ENCODE measurements around the gene ZFYVE28.
A peak's percentile ranks its signal among the peaks of the same experiment; 100 is the strongest.
"Not testable (repeated sequence)": the region's sequence is repeated elsewhere in the genome, so short reads cannot be mapped to it uniquely, and the experiment has no call there.

The ZFYVE28 gene

GRCh38 chr4:2417765-2418649 is at the start of gene ZFYVE28:
ZFYVE28 (minus strand) TSS chr4:2418645; CDS start chr4:2418323, 322 bp downstream.
- DNase-seq (ENCODE audit: low read depth): no peak

- not testable (repeated sequence) for DNase-seq (ENCODE audit: low read depth)
Measured at GRCh38 chr4:2465544-2465943, 47.1 kb upstream of the ZFYVE28 start.

- DNase-seq (ENCODE audit: low read depth): no peak
Measured at GRCh38 chr4:2465032-2465431, 46.6 kb upstream of the ZFYVE28 start.

- no peak for DNase-seq (ENCODE audit: low read depth)
Measured at GRCh38 chr4:2462992-2463762, 44.7 kb upstream of the ZFYVE28 start.

- DNase-seq (ENCODE audit: low read depth): peak; percentile 42
Measured at GRCh38 chr4:2462218-2462991, 44.0 kb upstream of the ZFYVE28 start.

GRCh38 chr4:2461246-2461960 is 43.0 kb upstream of the ZFYVE28 start:
- no peak for DNase-seq (ENCODE audit: low read depth)

GRCh38 chr4:2459589-2460349 is 41.3 kb upstream of the ZFYVE28 start:
- DNase-seq (ENCODE audit: low read depth): no peak

GRCh38 chr4:2458546-2459491 is 40.4 kb upstream of the ZFYVE28 start:
- DNase-seq (ENCODE audit: low read depth): no peak

GRCh38 chr4:2457481-2458295 is 39.2 kb upstream of the ZFYVE28 start:
- DNase-seq (ENCODE audit: low read depth): no peak

- DNase-seq (ENCODE audit: low read depth): no peak
Measured at GRCh38 chr4:2451821-2452785, 33.7 kb upstream of the ZFYVE28 start.

- no peak for DNase-seq (ENCODE audit: low read depth)
Measured at GRCh38 chr4:2451036-2451520, 32.6 kb upstream of the ZFYVE28 start.

GRCh38 chr4:2450394-2451035 is 32.1 kb upstream of the ZFYVE28 start:
- DNase-seq (ENCODE audit: low read depth): no peak

- DNase-seq (ENCODE audit: low read depth): no peak
Measured at GRCh38 chr4:2449511-2450392, 31.3 kb upstream of the ZFYVE28 start.

- DNase-seq (ENCODE audit: low read depth): no peak
Measured at GRCh38 chr4:2449051-2449450, 30.6 kb upstream of the ZFYVE28 start.

- no peak for DNase-seq (ENCODE audit: low read depth)
Measured at GRCh38 chr4:2448589-2448988, 30.1 kb upstream of the ZFYVE28 start.

All from stimulated activated CD8-positive, alpha-beta memory T cell treated with anti-CD3 and anti-CD28 coated beads, Interleukin-12 subunit alpha, Interleukin-12 subunit beta, amount 100 ng/mL, for 1 hour (primary cell).